ENCODE data around the gene C18orf63.

Gene C18orf63

GRCh38 chr18:74333091-74333490, 17.5 kb downstream of the C18orf63 start:
- TF ChIP-seq CTCF (IDR thresholded peaks at IDR 0.05): no peak
- Mint-ChIP-seq H3K9me3 (no peaks in the 10 kb centered on the region), H3K27me3 (ENCODE audit: low read depth, poor library complexity) (no peaks in the 10 kb centered on the region), H3K4me3 (no peak overlapping the region), H3K4me1 (peaks cover 8% of the 10 kb centered on the region), H3K27ac (no peak overlapping the region), H3K36me3 (ENCODE audit: low read depth) (no peaks in the 10 kb centered on the region)
- no peak for DNase-seq

GRCh38 chr18:74334242-74334893, 18.7 kb downstream of the C18orf63 start:
- no peak for TF ChIP-seq CTCF (IDR thresholded peaks at IDR 0.05)
- Mint-ChIP-seq H3K4me1 (peaks cover 8% of the 10 kb centered on the region), H3K27ac (no peak overlapping the region), H3K4me3 (no peak overlapping the region), H3K27me3 (ENCODE audit: low read depth, poor library complexity) (no peaks in the 10 kb centered on the region), H3K36me3 (ENCODE audit: low read depth) (no peaks in the 10 kb centered on the region), H3K9me3 (no peaks in the 10 kb centered on the region)
- DNase-seq: no peak

- Mint-ChIP-seq H3K27me3 (ENCODE audit: low read depth, poor library complexity) (no peaks in the 10 kb centered on the region), H3K9me3 (no peaks in the 10 kb centered on the region), H3K36me3 (ENCODE audit: low read depth) (no peaks in the 10 kb centered on the region), H3K27ac (no peak overlapping the region), H3K4me3 (no peak overlapping the region), H3K4me1 (peaks cover 8% of the 10 kb centered on the region)
- DNase-seq: no peak
- no peak for TF ChIP-seq CTCF (IDR thresholded peaks at IDR 0.05)
Observed at GRCh38 chr18:74336656-74337055, 21.0 kb downstream of the C18orf63 start.

- no peak for DNase-seq
Observed at GRCh38 chr18:74337155-74337911, 21.7 kb downstream of the C18orf63 start.

GRCh38 chr18:74337912-74338309, 22.3 kb downstream of the C18orf63 start:
- Mint-ChIP-seq H3K27ac (no peak overlapping the region), H3K36me3 (ENCODE audit: low read depth) (no peaks in the 10 kb centered on the region), H3K9me3 (no peaks in the 10 kb centered on the region), H3K4me1 (peaks cover 12% of the 10 kb centered on the region), H3K4me3 (no peak overlapping the region), H3K27me3 (ENCODE audit: low read depth, poor library complexity) (no peaks in the 10 kb centered on the region)
- no peak for DNase-seq
- TF ChIP-seq CTCF (IDR thresholded peaks at IDR 0.05): no peak

More at GRCh38 chr18:74337155-74337911, 21.7 kb downstream of the C18orf63 start:
- H3K36me3 Mint-ChIP-seq (ENCODE audit: low read depth): no peaks in the 10 kb centered on the region
- peaks cover 11% of the 10 kb centered on the region for H3K4me1 Mint-ChIP-seq
- no peaks in the 10 kb centered on the region for H3K27me3 Mint-ChIP-seq (ENCODE audit: low read depth, poor library complexity)
- TF ChIP-seq CTCF (IDR thresholded peaks at IDR 0.05): no peak
- H3K9me3 Mint-ChIP-seq: no peaks in the 10 kb centered on the region
- H3K27ac Mint-ChIP-seq: no peak overlapping the region
- H3K4me3 Mint-ChIP-seq: no peak overlapping the region

All from nephron progenitor cell (in vitro differentiated cells).